UCSD-AML1 (cell line): ENCODE results near the gene ANKRD34A.
"Not testable (repeated sequence)": the region's sequence is repeated elsewhere in the genome, so short reads cannot be mapped to it uniquely, and the experiment has no call there.

Source experiments
- DNase-seq: peaks from one replicate; lab custom pipeline; 2025; ENCODE audit not compliant: unreplicated experiment; lab: John Stamatoyannopoulos, UW

Gene ANKRD34A

GRCh38 chr1:145949219-145949618 lies 15.2 kb downstream of the ANKRD34A start:
- no peak for DNase-seq

GRCh38 chr1:145947551-145947950 lies 16.8 kb downstream of the ANKRD34A start:
- DNase-seq: no peak

GRCh38 chr1:145946477-145946986 lies 17.8 kb downstream of the ANKRD34A start:
- no peak for DNase-seq

GRCh38 chr1:145944532-145944931 lies 19.8 kb downstream of the ANKRD34A start:
- no peak for DNase-seq

GRCh38 chr1:145942871-145943270 lies 21.5 kb downstream of the ANKRD34A start:
- DNase-seq: no peak

GRCh38 chr1:145942405-145942804 lies 22.0 kb downstream of the ANKRD34A start:
- DNase-seq: no peak

GRCh38 chr1:145937436-145937835 lies 26.9 kb downstream of the ANKRD34A start:
- DNase-seq: no peak

- DNase-seq: no peak
Measured at GRCh38 chr1:145936247-145936646, 28.1 kb downstream of the ANKRD34A start.

GRCh38 chr1:145935708-145936107 lies 28.7 kb downstream of the ANKRD34A start:
- DNase-seq: no peak

- peak; percentile 18 for DNase-seq
Measured at GRCh38 chr1:145932522-145933009, 31.8 kb downstream of the ANKRD34A start.

- DNase-seq: no peak
Measured at GRCh38 chr1:145927916-145928643, 36.3 kb downstream of the ANKRD34A start.

- DNase-seq: peak; percentile 93
Measured at GRCh38 chr1:145927063-145927886, 37.1 kb downstream of the ANKRD34A start, which contains the start of gene RBM8A. Gene RBM8A, minus strand, starts transcription at chr1:145927484. Its CDS starts 58 bp downstream, at chr1:145927426.

GRCh38 chr1:145926686-145927062 lies 37.7 kb downstream of the ANKRD34A start:
- DNase-seq: no peak

- no peak for DNase-seq
Measured at GRCh38 chr1:145922266-145922665, 42.1 kb downstream of the ANKRD34A start.

GRCh38 chr1:145920297-145920696 lies 44.1 kb downstream of the ANKRD34A start:
- not testable (repeated sequence) for DNase-seq

GRCh38 chr1:145918992-145919939 lies 45.1 kb downstream of the ANKRD34A start:
- peak; percentile 35 for DNase-seq

GRCh38 chr1:145918144-145918991 lies 46.0 kb downstream of the ANKRD34A start, which contains the start of gene PEX11B:
Gene PEX11B, minus strand, starts transcription at chr1:145918717. Its CDS starts 29 bp downstream, at chr1:145918688.
- DNase-seq: peak; percentile 93

GRCh38 chr1:145917595-145917994 lies 46.8 kb downstream of the ANKRD34A start:
- no peak for DNase-seq

- no peak for DNase-seq
Measured at GRCh38 chr1:145916745-145917144, 47.6 kb downstream of the ANKRD34A start.
